GM19099 (cell line): ENCODE measurements around the gene SPNS3.

Experiments used
- POLR2A ChIP-seq: IDR thresholded peaks from 3 replicates; pipeline ENCODE4 v1.6.1; 2011; ENCODE audit warnings: low read depth; ENCODE audit not compliant: insufficient read length; ENCODE audit errors: extremely low read depth

SPNS3 gene

GRCh38 chr17:4444782-4445473 is 11.2 kb downstream of the SPNS3 start:
- no peak for TF ChIP-seq POLR2A

- TF ChIP-seq POLR2A = no peak
Measured at GRCh38 chr17:4445731-4446130, 12.0 kb downstream of the SPNS3 start.

GRCh38 chr17:4446326-4447071 is 12.8 kb downstream of the SPNS3 start:
- TF ChIP-seq POLR2A = no peak

GRCh38 chr17:4448197-4448980 is 14.6 kb downstream of the SPNS3 start:
- TF ChIP-seq POLR2A = no peak

- TF ChIP-seq POLR2A = no peak
Measured at GRCh38 chr17:4449736-4450135, 16.0 kb downstream of the SPNS3 start.

GRCh38 chr17:4450710-4451316 is 17.1 kb downstream of the SPNS3 start:
- TF ChIP-seq POLR2A = no peak

GRCh38 chr17:4453812-4454591 is 20.3 kb downstream of the SPNS3 start:
- no peak for TF ChIP-seq POLR2A

GRCh38 chr17:4460661-4461060 is 26.9 kb downstream of the SPNS3 start:
- TF ChIP-seq POLR2A = no peak

GRCh38 chr17:4463818-4464476 is 30.2 kb downstream of the SPNS3 start:
- no peak for TF ChIP-seq POLR2A

- TF ChIP-seq POLR2A = no peak
Measured at GRCh38 chr17:4465786-4466185, 32.0 kb downstream of the SPNS3 start.

- no peak for TF ChIP-seq POLR2A
Measured at GRCh38 chr17:4467287-4467686, 33.5 kb downstream of the SPNS3 start.

GRCh38 chr17:4469552-4469951 is 35.8 kb downstream of the SPNS3 start:
- TF ChIP-seq POLR2A = no peak

- TF ChIP-seq POLR2A = no peak
Measured at GRCh38 chr17:4472286-4472685, 38.5 kb downstream of the SPNS3 start.

GRCh38 chr17:4474093-4474492 is 40.4 kb downstream of the SPNS3 start:
- TF ChIP-seq POLR2A = no peak

- no peak for TF ChIP-seq POLR2A
Measured at GRCh38 chr17:4475001-4475400, 41.3 kb downstream of the SPNS3 start.

GRCh38 chr17:4475463-4475862 is 41.7 kb downstream of the SPNS3 start:
- no peak for TF ChIP-seq POLR2A
